Naive B cell (primary cell): Measurements from ENCODE around the gene EIF4G3. TPM values are rescaled to one million over a fixed set of nuclear protein-coding genes. Genes with fewer than 3 reads are reported as not detected.

Source experiments
- ATAC-seq, 2 donors: fragments of 150-1000 bp; cut with Tn5 transposase; 2 replicates each; pipeline ENCODE4 v1.10.0; 2021; ENCODE audit warnings: low read depth in 2 of 2, mild to moderate bottlenecking in 2 of 2, moderate library complexity in 2 of 2
- DNase-seq: peaks from one replicate; pipeline ENCODE4 v3.0.0; 2022
- H3K27ac Mint-ChIP-seq, 6 donors: one replicate each; pipeline ENCODE4 v1.8.0; 2020 to 2022; ENCODE audit warnings: mild to moderate bottlenecking in 6 of 6, mixed read lengths in 6 of 6, moderate library complexity in 5 of 6, inconsistent platforms in 2 of 6
- H3K27me3 Mint-ChIP-seq, 3 donors: one replicate each; pipeline ENCODE4 v1.8.0; 2021 to 2022; ENCODE audit warnings: mixed read lengths in 3 of 3, mild to moderate bottlenecking in 1 of 3
- H3K36me3 Mint-ChIP-seq, 2 donors: one replicate each; pipeline ENCODE4 v1.8.0; 2020 to 2022; ENCODE audit warnings: mixed read lengths in 2 of 2, inconsistent platforms in 1 of 2, mild to moderate bottlenecking in 1 of 2
- H3K4me1 Mint-ChIP-seq, 3 donors: one replicate each; pipeline ENCODE4 v1.8.0; 2020 to 2022; ENCODE audit warnings: mixed read lengths in 3 of 3, inconsistent platforms in 1 of 3, mild to moderate bottlenecking in 1 of 3, moderate library complexity in 1 of 3
- H3K4me3 Mint-ChIP-seq, 8 donors: one replicate each; pipeline ENCODE4 v1.8.0; 2020 to 2022; ENCODE audit warnings: mild to moderate bottlenecking in 8 of 8, mixed read lengths in 8 of 8, moderate library complexity in 8 of 8, inconsistent platforms in 2 of 8
- H3K9me3 Mint-ChIP-seq, 7 donors: one replicate each; pipeline ENCODE4 v1.8.0; 2020 to 2022; ENCODE audit warnings: mixed read lengths in 7 of 7, mild to moderate bottlenecking in 5 of 7, inconsistent platforms in 2 of 7, moderate library complexity in 1 of 7
- polyA plus RNA-seq, 6 donors: library from polyadenylated mRNA; unstranded; fragments of 300-500 nt; fragmentation: Illumina TruSeq; gene quantifications; one replicate each; pipeline ENCODE4 v1.2.3, GENCODE V29; 2021; ENCODE audit warnings: low read depth in 6 of 6

Gene EIF4G3
- polyA plus RNA-seq, 6 donors from 2014 or later, result 12.2 to 29.2 (median 16.0) TPM

DNA sequence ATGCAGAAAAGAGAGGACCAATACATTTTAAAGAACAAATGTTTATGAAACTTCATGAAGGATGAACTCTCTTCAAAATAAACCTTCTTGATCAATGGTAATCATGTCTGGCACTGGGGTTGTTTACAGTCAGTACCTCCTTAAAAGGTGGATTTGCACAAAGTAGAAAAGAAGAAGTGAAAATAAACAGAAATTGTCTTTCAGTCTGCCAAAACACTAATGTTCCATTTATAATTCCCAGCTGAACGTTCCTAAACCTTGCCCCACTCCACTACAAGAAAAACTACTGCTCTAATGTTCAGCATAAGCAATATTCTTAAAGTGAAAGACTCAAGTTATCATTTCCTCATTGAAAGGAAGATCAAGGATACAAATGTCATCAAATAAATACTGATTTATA, 86.2 kb downstream of the EIF4G3 start:
- H3K4me3 Mint-ChIP-seq, result peak overlapping the region in 4 of 8 donors; percentile 6 to 59 (median 34)
- H3K27ac Mint-ChIP-seq, result peak overlapping the region; percentile 10 to 64 (median 42)

DNA sequence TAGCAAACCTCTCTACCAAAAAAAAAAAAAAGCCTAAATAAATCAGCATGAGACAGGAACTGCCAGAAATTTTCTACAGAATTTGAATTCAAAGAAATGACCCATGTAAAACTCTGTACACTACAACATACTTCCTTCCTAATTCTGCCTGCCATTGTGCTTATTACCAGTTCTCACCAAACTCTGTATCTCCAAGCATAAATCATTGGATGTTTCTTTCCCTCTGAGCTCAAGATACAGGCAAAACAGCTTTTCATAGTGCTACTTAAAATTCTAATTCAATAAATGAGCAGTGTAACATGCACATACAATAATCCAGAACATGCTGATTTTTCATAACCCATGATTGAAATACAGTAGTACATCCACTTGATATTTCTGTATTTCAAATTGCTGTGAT, 87.0 kb downstream of the EIF4G3 start:
- Mint-ChIP-seq H3K9me3 (peaks cover 0 to 8% (median under 1%) of the 10 kb centered on the region in 7 donors), H3K4me3 (peak overlapping the region in 4 of 8 donors; percentile 26 to 72 (median 58)), H3K4me1 (peaks cover 27 to 33% (median 32%) of the 10 kb centered on the region in 3 donors), H3K36me3 (peaks cover under 1 to 8% of the 10 kb centered on the region in 2 donors), H3K27me3 (no peaks in the 10 kb centered on the region), H3K27ac (peak overlapping the region in 3 of 6 donors; percentile 47 to 91 (median 63))
- DNase-seq, result no peak
- no peak for ATAC-seq

More for the DNA sequence above, 86.2 kb downstream of the EIF4G3 start:
- H3K27me3 Mint-ChIP-seq, result no peaks in the 10 kb centered on the region
- ATAC-seq (peak; percentile 36 to 48), DNase-seq (peak; percentile 2)
- peaks cover 4 to 8% of the 10 kb centered on the region in 2 donors for H3K36me3 Mint-ChIP-seq
- H3K4me1 Mint-ChIP-seq, result peaks cover 27 to 33% (median 32%) of the 10 kb centered on the region in 3 donors
- peaks cover 0 to 8% (median 0%) of the 10 kb centered on the region in 7 donors for H3K9me3 Mint-ChIP-seq

- Mint-ChIP-seq H3K4me3 (peak overlapping the region in 4 of 8 donors; percentile 26 to 72 (median 58)), H3K4me1 (peaks cover 27 to 33% (median 32%) of the 10 kb centered on the region in 3 donors), H3K27me3 (no peaks in the 10 kb centered on the region), H3K9me3 (peaks cover 0 to 5% (median 4%) of the 10 kb centered on the region in 7 donors), H3K27ac (peak overlapping the region in 4 of 6 donors; percentile 41 to 79 (median 55)), H3K36me3 (peaks cover 4 to 8% of the 10 kb centered on the region in 2 donors)
- DNase-seq, result no peak
- no peak for ATAC-seq
Observed at GRCh38 chr1:21089299-21089698, 87.4 kb downstream of the EIF4G3 start.

DNA sequence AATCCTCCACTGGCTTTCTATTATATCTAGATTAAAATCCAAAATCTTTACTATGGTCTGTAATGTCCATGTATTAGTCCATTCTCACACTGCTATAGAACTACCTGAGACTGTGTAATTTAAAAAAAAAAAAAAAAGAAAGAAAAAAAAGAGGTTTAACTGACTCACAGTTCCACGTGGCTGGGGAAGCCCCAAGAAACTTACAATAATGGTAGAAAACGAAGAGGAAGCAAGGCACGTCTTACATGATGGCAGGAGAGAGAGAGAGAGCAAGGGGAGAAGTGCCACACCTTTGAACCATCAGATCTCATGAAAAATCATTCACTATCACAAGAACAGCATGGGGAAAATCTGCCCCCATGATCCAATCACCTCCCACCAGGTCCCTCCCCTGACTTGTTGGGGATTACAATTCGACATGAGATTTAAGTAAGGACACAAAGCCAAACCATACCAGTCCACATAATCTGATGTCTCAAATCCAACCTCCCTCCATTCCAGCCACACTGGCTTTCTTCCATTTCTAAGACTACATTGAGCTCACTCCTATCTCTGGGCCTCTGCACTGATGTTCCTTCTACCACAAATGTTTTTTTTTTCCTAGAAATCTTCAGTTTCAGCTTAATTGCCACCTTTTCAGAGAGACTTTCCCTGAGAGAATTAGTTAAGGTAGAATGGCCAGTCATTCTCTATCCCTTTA, 92.4 kb downstream of the EIF4G3 start:
- Mint-ChIP-seq H3K4me3 (no peak overlapping the region), H3K36me3 (peaks cover 8 to 17% of the 10 kb centered on the region in 2 donors), H3K4me1 (peaks cover 8 to 12% (median 10%) of the 10 kb centered on the region in 3 donors), H3K27ac (peak overlapping the region; percentile 8 to 93 (median 86)), H3K9me3 (peaks cover 0 to 8% (median 0%) of the 10 kb centered on the region in 7 donors), H3K27me3 (no peaks in the 10 kb centered on the region)
- ATAC-seq (no peak), DNase-seq (no peak)

- Mint-ChIP-seq H3K27me3 (no peaks in the 10 kb centered on the region), H3K4me3 (no peak overlapping the region), H3K27ac (peak overlapping the region in 1 of 6 donors; percentile 74), H3K9me3 (peaks cover 0 to 8% (median 0%) of the 10 kb centered on the region in 7 donors), H3K36me3 (peaks cover 9 to 17% of the 10 kb centered on the region in 2 donors), H3K4me1 (peaks cover 7 to 13% (median 9%) of the 10 kb centered on the region in 3 donors)
- no peak for ATAC-seq
- no peak for DNase-seq
Observed at GRCh38 chr1:21082073-21082472, 94.6 kb downstream of the EIF4G3 start.

GRCh38 chr1:21077085-21077484, 99.6 kb downstream of the EIF4G3 start:
- Mint-ChIP-seq H3K36me3 (peaks cover 4 to 7% of the 10 kb centered on the region in 2 donors), H3K9me3 (no peaks in the 10 kb centered on the region), H3K4me3 (no peak overlapping the region), H3K4me1 (peaks cover 14 to 20% (median 17%) of the 10 kb centered on the region in 3 donors), H3K27ac (peak overlapping the region in 4 of 6 donors; percentile 3 to 78 (median 26)), H3K27me3 (no peaks in the 10 kb centered on the region)
- DNase-seq (no peak), ATAC-seq (no peak)

GRCh38 chr1:21072721-21073120, 104.0 kb downstream of the EIF4G3 start:
- H3K27me3 Mint-ChIP-seq, result no peaks in the 10 kb centered on the region
- DNase-seq (no peak), ATAC-seq (no peak)
- H3K36me3 Mint-ChIP-seq, result peaks cover 0 to 7% of the 10 kb centered on the region in 2 donors
- no peak overlapping the region for H3K4me3 Mint-ChIP-seq
- H3K9me3 Mint-ChIP-seq, result no peaks in the 10 kb centered on the region
- H3K27ac Mint-ChIP-seq, result peak overlapping the region in 1 of 6 donors; percentile 22
- H3K4me1 Mint-ChIP-seq, result peaks cover 16 to 25% (median 23%) of the 10 kb centered on the region in 3 donors

DNA sequence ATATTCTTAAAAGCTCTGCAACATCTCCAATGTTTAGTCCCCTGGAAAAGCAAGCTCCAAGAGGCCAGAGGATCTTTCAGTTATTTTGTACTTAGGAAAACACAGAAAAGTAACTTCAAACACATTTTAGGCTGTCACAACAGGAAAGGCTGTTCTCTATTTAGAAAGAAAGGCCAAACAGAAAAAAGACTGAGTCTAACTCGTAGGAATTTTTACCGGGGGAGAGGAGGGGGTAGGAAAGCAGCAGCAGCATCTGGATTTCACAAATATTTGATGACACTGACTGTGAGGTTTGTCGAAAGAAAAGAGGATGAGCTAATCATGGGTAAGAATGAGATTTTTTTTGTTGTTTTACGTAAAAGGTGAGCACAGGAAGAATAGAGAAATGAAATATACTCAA, 107.1 kb downstream of the EIF4G3 start:
- ATAC-seq (no peak), DNase-seq (no peak)
- Mint-ChIP-seq H3K9me3 (no peaks in the 10 kb centered on the region), H3K27me3 (no peaks in the 10 kb centered on the region), H3K4me3 (no peak overlapping the region), H3K4me1 (peaks cover 7 to 11% (median 9%) of the 10 kb centered on the region in 3 donors), H3K27ac (peak overlapping the region in 2 of 6 donors; percentile 14 to 60), H3K36me3 (no peaks in the 10 kb centered on the region)

DNA sequence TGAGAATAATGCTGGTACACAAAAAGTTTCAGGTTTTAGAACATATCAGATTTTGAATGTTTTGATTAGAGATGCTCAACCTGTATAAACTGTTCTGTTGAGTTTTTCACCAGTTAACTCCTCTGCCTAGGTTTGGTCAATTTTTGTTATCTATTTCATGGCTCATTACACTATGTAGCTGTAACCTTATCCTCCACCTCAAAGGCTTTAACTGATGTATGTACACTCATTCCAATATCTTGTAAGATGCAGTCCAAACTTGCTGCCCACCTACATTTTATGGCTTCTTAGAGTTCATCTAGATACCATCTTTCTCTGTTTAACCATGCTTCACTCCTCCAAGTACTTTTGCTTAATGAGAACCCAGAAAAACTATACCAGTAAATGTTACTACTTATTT, 107.8 kb downstream of the EIF4G3 start:
- no peaks in the 10 kb centered on the region for H3K36me3 Mint-ChIP-seq
- no peak overlapping the region for H3K4me3 Mint-ChIP-seq
- H3K27ac Mint-ChIP-seq, result no peak overlapping the region
- no peaks in the 10 kb centered on the region for H3K27me3 Mint-ChIP-seq
- H3K4me1 Mint-ChIP-seq, result peaks cover 7 to 11% (median 9%) of the 10 kb centered on the region in 3 donors
- ATAC-seq (no peak), DNase-seq (no peak)
- no peaks in the 10 kb centered on the region for H3K9me3 Mint-ChIP-seq

GRCh38 chr1:21067551-21068227, 109.0 kb downstream of the EIF4G3 start:
- H3K27ac Mint-ChIP-seq, result no peak overlapping the region
- DNase-seq (no peak), ATAC-seq (no peak)
- no peak overlapping the region for H3K4me3 Mint-ChIP-seq
- peaks cover 4 to 11% (median 9%) of the 10 kb centered on the region in 3 donors for H3K4me1 Mint-ChIP-seq
- H3K9me3 Mint-ChIP-seq, result no peaks in the 10 kb centered on the region
- no peaks in the 10 kb centered on the region for H3K27me3 Mint-ChIP-seq
- no peaks in the 10 kb centered on the region for H3K36me3 Mint-ChIP-seq

GRCh38 chr1:21066356-21067012, 110.2 kb downstream of the EIF4G3 start:
- ATAC-seq (no peak), DNase-seq (no peak)
- Mint-ChIP-seq H3K9me3 (no peaks in the 10 kb centered on the region), H3K4me1 (peaks cover 4 to 9% (median 9%) of the 10 kb centered on the region in 3 donors), H3K4me3 (no peak overlapping the region), H3K27me3 (no peaks in the 10 kb centered on the region), H3K36me3 (no peaks in the 10 kb centered on the region), H3K27ac (no peak overlapping the region)

DNA sequence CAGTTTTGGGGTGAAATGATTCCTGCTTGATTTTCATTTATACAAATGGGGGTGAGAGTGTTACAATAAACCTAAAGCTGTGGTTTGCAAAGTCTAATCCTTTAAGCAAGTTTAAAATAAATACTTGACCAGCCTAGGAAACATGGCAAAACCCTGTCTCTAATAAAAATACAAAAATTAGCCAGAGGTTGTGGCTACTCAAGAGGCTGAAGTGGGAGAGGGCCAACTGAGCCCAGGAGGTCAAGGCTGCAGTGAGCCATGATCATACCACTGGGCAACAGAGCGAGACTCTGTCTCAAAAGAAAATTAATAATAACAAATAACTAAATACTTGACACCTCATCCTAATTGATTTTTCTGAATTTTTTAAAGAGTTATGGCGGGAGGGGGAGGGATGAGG, 110.8 kb downstream of the EIF4G3 start:
- no peak for ATAC-seq
- no peak for DNase-seq
- peaks cover 3 to 9% (median 4%) of the 10 kb centered on the region in 3 donors for H3K4me1 Mint-ChIP-seq
- H3K27me3 Mint-ChIP-seq, result no peaks in the 10 kb centered on the region
- H3K36me3 Mint-ChIP-seq, result no peaks in the 10 kb centered on the region
- H3K9me3 Mint-ChIP-seq, result no peaks in the 10 kb centered on the region
- H3K27ac Mint-ChIP-seq, result no peak overlapping the region
- H3K4me3 Mint-ChIP-seq, result no peak overlapping the region

DNA sequence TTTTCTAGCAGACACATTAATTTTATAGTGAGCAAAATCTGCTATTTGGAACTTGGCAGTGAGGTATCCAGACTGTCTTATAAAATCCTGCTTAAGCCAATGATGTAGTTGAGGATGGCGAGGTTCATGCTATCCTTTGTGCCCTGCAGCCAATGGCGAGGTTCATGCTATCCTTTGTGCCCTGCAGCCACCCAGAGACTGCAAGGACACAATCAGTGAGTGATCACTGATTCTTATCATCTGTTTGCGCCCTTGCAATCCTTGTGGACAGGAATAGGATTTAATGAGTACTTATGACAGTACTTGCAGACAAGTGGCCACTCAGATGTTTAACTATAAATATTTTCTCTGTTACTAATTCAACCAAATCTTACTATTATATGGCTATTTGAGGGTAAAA, 112.6 kb downstream of the EIF4G3 start:
- Mint-ChIP-seq H3K27me3 (no peaks in the 10 kb centered on the region), H3K27ac (no peak overlapping the region), H3K4me1 (peaks cover 0 to 4% (median 1%) of the 10 kb centered on the region in 3 donors), H3K9me3 (no peaks in the 10 kb centered on the region), H3K36me3 (no peaks in the 10 kb centered on the region), H3K4me3 (no peak overlapping the region)
- DNase-seq (no peak), ATAC-seq (no peak)
